22Rv1 (cell line): ENCODE measurements around the gene OXT.

ENCODE experiments used
- ZFX ChIP-seq: fragments of 450-650 bp; IDR thresholded peaks from 2 replicates; pipeline ENCODE4 v1.6.1; 2017; ENCODE audit warnings: antibody characterized with exemption, borderline replicate concordance
- TF ChIP-seq, protein P1 (sequence below): fragments of 450-650 bp; IDR thresholded peaks from 2 replicates; pipeline ENCODE4 v1.5.1; 2017; ENCODE audit warnings: mild to moderate bottlenecking

- TF ChIP-seq, protein P1, sequence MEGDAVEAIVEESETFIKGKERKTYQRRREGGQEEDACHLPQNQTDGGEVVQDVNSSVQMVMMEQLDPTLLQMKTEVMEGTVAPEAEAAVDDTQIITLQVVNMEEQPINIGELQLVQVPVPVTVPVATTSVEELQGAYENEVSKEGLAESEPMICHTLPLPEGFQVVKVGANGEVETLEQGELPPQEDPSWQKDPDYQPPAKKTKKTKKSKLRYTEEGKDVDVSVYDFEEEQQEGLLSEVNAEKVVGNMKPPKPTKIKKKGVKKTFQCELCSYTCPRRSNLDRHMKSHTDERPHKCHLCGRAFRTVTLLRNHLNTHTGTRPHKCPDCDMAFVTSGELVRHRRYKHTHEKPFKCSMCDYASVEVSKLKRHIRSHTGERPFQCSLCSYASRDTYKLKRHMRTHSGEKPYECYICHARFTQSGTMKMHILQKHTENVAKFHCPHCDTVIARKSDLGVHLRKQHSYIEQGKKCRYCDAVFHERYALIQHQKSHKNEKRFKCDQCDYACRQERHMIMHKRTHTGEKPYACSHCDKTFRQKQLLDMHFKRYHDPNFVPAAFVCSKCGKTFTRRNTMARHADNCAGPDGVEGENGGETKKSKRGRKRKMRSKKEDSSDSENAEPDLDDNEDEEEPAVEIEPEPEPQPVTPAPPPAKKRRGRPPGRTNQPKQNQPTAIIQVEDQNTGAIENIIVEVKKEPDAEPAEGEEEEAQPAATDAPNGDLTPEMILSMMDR: no peak
- TF ChIP-seq ZFX: no peak
Measured at GRCh38 chr20:3059489-3059888, 11.9 kb upstream of the OXT start.
